ENCODE measurements around the gene AMOT.

Gene AMOT

DNA sequence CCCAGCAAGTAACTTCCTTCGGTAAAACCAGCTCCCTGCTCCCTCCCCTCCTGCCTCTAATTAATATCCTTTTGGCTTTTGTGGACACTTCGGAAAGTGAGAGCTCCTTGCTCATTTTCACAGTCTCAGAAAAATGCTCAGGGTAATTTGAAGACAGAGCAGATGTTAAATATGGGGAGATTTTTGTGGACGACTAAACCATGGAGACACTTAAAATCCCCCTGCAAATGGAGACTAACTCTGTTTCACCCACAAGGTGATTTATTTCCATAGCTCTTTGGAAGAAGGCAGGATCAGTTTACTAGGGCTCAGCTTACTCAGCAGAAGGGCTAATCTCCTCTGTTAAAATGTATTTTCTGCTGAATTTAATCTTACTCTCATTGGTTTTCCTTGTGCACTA is 12.2 kb upstream of the AMOT start:
- CTCF ChIA-PET: interaction anchor here (0.9 kb wide), 1 partner anchor 21 kb away, joined by 3 read pairs; no protein-coding TSS in a partner anchor
- POLR2A ChIA-PET (ENCODE audit: low non-redundant PET): no interaction called here
- DNase-seq (ENCODE audit: low spot score): no peak

DNA sequence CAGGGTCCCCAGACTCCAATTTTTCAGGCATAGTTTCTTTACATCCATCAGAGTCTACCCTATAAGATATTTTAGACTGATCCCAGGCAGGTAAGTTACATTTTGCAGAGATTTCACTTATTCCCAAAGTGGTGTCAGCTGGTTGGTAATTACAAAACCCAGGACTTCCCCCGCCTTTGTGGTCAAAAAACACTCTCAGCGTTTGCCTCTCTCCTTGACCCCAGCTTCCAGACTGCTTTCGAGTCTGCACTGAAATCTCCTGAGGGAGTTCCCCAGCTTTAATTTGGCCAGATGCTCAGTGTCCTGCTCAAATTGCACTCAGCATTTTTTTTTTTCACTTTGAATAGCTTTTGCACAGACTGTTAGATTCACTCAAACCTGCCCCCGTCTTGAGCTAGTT is 11.2 kb upstream of the AMOT start:
- H3K27ac ChIP-seq: no peak overlapping the region
- POLR2A ChIA-PET (ENCODE audit: low non-redundant PET): no interaction called here
- CTCF ChIA-PET: no interaction called here
- TF ChIP-seq, protein P1, sequence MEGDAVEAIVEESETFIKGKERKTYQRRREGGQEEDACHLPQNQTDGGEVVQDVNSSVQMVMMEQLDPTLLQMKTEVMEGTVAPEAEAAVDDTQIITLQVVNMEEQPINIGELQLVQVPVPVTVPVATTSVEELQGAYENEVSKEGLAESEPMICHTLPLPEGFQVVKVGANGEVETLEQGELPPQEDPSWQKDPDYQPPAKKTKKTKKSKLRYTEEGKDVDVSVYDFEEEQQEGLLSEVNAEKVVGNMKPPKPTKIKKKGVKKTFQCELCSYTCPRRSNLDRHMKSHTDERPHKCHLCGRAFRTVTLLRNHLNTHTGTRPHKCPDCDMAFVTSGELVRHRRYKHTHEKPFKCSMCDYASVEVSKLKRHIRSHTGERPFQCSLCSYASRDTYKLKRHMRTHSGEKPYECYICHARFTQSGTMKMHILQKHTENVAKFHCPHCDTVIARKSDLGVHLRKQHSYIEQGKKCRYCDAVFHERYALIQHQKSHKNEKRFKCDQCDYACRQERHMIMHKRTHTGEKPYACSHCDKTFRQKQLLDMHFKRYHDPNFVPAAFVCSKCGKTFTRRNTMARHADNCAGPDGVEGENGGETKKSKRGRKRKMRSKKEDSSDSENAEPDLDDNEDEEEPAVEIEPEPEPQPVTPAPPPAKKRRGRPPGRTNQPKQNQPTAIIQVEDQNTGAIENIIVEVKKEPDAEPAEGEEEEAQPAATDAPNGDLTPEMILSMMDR (conservative IDR thresholded peaks at IDR 0.05; ENCODE audit: low read depth): no peak
- no peak for DNase-seq (ENCODE audit: low spot score)

More for the DNA sequence above, 12.2 kb upstream of the AMOT start:
- TF ChIP-seq, protein P1 (conservative IDR thresholded peaks at IDR 0.05; ENCODE audit: low read depth): no peak
- no peak overlapping the region for H3K27ac ChIP-seq

DNA sequence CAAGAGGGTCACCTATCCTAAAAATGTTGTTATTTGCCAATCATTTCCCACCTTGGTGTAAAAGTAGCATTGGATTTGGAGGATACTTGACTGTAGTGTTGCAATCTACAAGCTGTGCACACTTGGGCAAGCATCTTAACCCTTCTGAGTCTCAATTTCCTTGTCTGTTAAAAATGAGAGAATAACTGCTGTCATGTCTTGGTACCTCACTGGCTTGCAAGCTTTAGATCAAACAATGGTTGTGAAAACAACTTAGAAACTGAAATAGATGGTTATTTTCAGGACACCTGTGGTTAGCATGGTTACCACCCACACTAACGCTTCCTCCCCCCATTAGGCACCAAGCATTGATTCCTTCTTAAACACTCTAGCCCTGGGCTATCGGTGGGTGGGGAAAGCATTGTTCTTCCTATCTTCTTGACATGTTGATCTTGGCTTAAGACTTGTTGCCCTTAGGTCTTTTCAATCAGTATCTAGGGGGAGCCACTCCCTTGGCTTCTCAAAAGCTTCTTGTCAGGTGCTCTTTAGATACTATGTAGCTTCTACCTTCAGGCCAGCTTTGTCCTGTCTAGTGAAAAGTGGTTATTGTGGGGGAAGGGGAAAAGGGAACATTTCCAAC is 10.6 kb upstream of the AMOT start:
- H3K27ac ChIP-seq: no peak overlapping the region
- TF ChIP-seq, protein P1 (conservative IDR thresholded peaks at IDR 0.05; ENCODE audit: low read depth): no peak
- ChIA-PET CTCF (no interaction called here), POLR2A (ENCODE audit: low non-redundant PET) (no interaction called here)
- DNase-seq (ENCODE audit: low spot score): no peak

DNA sequence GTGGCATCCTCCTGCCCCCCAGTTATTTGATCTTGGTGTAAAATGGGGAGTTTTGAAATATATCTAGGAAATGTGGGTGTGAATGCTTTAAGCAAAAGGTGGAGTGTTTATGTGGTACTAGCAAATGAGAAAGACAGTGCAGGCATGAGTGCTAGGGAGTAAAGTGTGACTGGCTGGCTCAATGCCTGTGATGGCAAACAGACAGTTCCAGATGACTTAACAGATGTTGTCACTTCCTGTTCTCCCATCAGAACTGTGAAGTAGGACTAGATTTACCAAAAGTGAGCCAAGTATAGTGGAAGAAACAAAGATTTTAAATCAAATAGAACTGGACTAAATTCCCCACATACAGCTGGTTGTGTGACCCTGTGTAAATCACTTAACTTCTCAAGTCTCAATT is 8.4 kb upstream of the AMOT start:
- no peak for DNase-seq (ENCODE audit: low spot score)
- CTCF ChIA-PET: no interaction called here
- no peak overlapping the region for H3K27ac ChIP-seq

DNA sequence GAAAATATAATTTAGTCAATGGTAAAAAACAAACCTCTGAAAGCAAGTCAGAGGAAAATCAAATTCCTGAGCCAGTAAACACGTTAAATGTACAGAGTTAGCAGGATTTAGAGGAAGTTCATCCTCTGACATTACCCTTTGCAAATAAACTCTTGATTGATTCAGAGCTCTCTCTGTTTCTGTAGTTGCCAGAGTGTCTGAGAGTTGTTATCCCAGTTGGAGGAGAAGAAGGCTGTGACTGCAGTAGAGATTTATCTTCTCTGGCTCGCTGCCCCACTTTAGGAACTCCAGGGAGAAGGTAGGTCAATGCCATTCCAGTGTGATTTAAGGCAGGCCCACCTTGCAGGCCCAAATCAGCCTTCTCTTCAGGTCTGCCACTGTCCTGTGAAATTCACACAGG is 6.2 kb upstream of the AMOT start:
- no peak overlapping the region for H3K27ac ChIP-seq
- POLR2A ChIA-PET (ENCODE audit: low non-redundant PET): no interaction called here
- CTCF ChIA-PET: interaction anchor here (0.9 kb wide), 1 partner anchor 21 kb away, joined by 4 read pairs; no protein-coding TSS in a partner anchor
- no peak for DNase-seq (ENCODE audit: low spot score)
- TF ChIP-seq, protein P1 (conservative IDR thresholded peaks at IDR 0.05; ENCODE audit: low read depth): no peak

More for the DNA sequence above, 8.4 kb upstream of the AMOT start:
- POLR2A ChIA-PET (ENCODE audit: low non-redundant PET): no interaction called here
- TF ChIP-seq, protein P1 (conservative IDR thresholded peaks at IDR 0.05; ENCODE audit: low read depth): no peak

DNA sequence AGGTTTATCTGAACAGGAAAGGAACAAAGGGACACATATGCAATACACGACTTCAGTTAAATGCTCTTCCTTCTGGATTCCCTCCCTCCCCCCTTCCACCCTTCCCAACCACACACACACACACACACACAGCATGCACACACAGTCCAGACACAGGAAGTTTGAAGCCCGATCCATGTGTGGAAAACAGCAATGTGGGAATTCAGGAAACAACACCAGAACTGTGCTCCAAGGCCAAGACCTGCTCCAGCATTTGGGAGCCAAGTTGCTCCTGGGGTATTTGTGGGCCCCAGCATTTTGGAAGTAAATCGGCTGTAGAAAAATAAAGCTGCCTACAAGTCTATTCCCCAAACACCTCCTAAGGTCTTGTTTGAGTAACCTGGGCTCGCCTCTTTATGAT is 5.6 kb upstream of the AMOT start:
- TF ChIP-seq, protein P1 (conservative IDR thresholded peaks at IDR 0.05; ENCODE audit: low read depth): no peak
- DNase-seq (ENCODE audit: low spot score): no peak
- CTCF ChIA-PET: no interaction called here
- no peak overlapping the region for H3K27ac ChIP-seq
- POLR2A ChIA-PET (ENCODE audit: low non-redundant PET): no interaction called here
